Body of pancreas (tissue), 4 donors: ENCODE measurements around the gene BRMS1.

Source experiments
- CTCF ChIP-seq, 7 experiments: fragments of 450-650 bp in 4 of 7; fragments of 200-600 bp in 3 of 7; sonication (generic) in 3 of 7; IDR thresholded peaks; one replicate each; pipeline ENCODE4 v1.5.1; 2016 to 2019; ENCODE audit warnings: antibody characterized with exemption in 7 of 7
- POLR2A ChIP-seq, 3 donors: fragments of 450-650 bp; IDR thresholded peaks; one replicate each; pipeline ENCODE4 v1.6.1; 2016; ENCODE audit warnings: antibody characterized with exemption in 3 of 3, mild to moderate bottlenecking in 2 of 3

DNA sequence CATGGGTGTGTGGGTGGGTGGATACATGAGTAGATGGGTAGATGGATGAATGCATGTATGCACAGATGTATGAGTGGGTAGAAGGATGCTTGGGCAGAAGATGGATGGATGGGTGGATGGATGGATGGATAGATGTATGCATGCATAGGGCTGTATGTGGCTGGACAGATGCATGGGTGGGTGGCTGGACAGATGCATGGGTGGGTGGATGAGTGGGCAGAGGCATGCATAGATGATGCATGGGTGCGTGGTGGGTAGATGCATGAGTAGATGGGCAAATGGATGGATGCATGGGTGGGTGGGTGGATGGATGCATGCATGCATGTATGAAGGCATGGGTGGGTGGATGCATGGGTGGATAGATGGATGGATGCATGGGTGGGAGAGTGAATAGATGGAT lies 21.2 kb downstream of the BRMS1 start:
- TF ChIP-seq POLR2A (IDR thresholded peaks at IDR 0.05) (no peak), CTCF (IDR thresholded peaks at IDR 0.05) (no peak)
